GM12891 (cell line): ENCODE measurements around the gene PCIF1.

Experiments used
- DNase-seq: peaks from one replicate; pipeline ENCODE4 v3.0.0; 2011; ENCODE audit warnings: low spot score; ENCODE audit not compliant: insufficient read length
- FAIRE-seq: peaks from 2 replicates; lab custom pipeline; 2011; peaks lifted over from hg19 to GRCh38; lab: Jason Lieb, UNC
- PAX5 ChIP-seq: IDR thresholded peaks from 2 replicates; pipeline ENCODE4 v1.6.1; 2011; ENCODE audit warnings: low read length, moderate library complexity, mild to moderate bottlenecking; ENCODE audit not compliant: insufficient read depth, severe bottlenecking
- POLR2A ChIP-seq: IDR thresholded peaks from 2 replicates; pipeline ENCODE4 v1.6.1; 2011; ENCODE audit warnings: low read depth, low read length, control low read depth
- POLR2AphosphoS5 ChIP-seq: IDR thresholded peaks from 2 replicates; pipeline ENCODE4 v1.6.1; 2011; ENCODE audit warnings: low read depth, low read length, control low read depth
- POU2F2 ChIP-seq: IDR thresholded peaks from 2 replicates; pipeline ENCODE4 v1.6.1; 2011; ENCODE audit warnings: low read depth, mild to moderate bottlenecking, control low read depth, low read length, moderate library complexity
- SPI1 ChIP-seq: IDR thresholded peaks from 2 replicates; pipeline ENCODE4 v1.6.1; 2011; ENCODE audit warnings: low read depth, low read length, control low read depth
- TAF1 ChIP-seq: IDR thresholded peaks from 2 replicates; pipeline ENCODE4 v1.6.1; 2011; ENCODE audit warnings: low read depth, low read length, control low read depth

PCIF1 gene

DNA sequence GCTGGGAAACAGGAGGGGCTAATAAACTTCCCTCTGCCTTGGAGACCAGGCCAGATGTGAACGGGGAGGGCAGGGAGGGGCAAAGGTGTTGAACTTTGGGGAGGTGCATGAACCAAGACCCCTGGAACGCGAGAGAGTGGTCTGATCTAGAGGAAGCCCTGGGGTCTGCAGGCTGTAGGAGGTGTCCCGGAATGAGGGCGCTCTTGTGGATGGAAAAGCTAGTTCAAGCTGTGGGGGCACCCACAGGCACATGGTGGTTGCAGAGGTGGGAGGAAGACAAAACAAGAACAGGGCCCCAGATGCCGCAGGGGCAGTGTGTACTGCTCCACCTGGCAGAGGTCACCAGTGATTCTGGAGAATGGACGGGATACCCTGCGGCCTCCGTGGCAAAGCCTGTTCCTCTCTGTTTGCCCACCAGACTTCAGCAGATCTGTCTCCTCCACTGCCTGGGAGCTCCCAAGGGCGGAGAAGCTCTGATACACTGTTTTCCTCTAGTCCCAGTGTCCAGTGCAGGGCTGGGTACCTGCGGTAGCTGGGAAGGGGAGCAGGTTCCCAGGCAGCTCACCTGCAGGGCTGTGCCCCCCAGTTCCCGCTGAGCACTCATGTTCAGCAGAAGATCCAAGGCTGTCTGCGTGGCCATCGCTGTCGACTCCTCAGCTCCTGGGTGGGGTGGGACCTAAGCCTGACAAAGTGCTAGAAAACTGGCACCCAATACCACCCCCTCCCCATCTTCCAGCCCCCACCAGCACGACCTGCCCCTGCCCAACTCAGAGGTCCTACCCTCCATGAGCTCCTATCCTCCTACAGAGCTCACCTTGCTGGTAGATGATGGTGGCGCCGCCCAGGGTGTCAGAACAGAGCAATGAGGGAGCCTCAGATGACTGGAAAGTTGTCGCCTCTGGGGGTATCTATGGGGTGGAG is 22.8 kb downstream of the PCIF1 start:
- TF ChIP-seq POU2F2 (no peak), SPI1 (no peak), POLR2A (no peak)
- FAIRE-seq, result no peak
- DNase-seq, result no peak

DNA sequence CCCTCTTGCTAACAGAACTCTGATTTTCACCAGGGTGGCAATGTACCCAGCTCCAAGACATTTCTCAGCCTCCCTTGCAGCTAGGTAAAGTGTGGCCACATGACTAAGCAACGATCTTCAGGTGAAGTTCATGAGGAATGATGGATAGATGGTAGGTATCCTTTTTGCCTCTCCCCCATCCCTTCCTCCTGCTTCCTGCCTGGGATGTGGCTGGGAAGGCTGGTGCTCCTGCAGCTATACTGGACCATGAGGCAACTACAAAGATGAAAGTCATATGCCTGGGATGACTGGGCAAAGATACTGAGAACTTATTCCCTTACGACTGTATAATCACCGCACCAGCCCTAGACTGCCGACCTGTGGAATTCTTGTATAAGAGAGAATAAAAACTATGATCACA is 24.1 kb downstream of the PCIF1 start:
- FAIRE-seq, result no peak

DNA sequence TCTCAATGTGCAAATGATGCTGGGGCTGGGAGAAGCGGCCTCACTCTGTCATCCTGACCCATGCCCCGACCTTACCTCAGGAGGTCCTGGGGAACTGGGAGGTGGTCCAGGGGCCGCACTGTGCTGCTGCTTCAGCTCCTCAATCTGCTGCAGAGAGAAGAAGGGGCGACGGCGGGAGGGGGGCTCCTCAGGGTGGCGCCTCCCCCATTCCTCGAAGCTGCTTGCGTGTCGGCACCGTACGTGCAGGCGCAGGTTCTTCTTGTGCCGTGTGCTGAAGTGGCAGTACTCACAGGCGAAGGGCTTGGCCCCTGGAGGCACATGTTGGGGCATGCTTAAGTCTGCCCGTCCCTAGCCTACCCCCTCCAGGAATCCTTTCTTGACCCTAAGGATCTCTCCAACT is 24.6 kb downstream of the PCIF1 start:
- FAIRE-seq (no peak), DNase-seq (no peak)

More for the DNA sequence above, 24.1 kb downstream of the PCIF1 start:
- TF ChIP-seq POLR2A (no peak), TAF1 (no peak), POU2F2 (no peak), SPI1 (no peak), PAX5 (no peak), POLR2AphosphoS5 (no peak)
- no peak for DNase-seq

DNA sequence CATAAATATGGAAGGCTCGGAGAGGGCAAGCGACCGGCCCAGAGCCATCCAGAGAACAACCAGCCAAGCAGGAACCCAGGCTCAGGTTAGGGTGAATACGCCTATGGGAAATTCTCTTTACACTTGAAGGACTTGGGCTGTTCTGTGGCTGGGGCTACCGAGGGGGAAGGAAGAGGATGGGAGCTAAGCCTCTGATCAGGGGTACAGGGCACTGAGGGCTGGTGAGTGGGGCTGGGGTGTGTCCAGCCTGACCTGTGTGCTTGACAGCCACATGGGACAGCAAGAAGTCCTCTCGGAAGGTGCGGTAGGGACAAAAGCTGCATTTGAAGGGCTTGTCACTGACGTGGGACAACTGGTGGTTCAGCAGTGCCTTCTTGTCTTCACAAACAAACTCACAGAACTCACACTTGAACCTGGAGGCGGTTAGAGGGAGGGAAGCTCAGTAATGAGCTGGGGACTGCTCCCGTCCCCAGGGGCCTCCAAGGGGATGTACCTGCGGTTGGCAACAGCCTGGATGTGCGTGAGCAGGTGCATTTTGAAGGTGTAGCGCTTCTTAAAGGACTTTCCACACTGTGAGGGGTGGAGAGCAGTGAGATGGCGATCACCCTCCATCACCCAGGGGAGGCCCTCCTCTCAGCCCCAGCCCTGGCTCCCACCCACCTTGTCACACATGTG is 25.6 kb downstream of the PCIF1 start:
- no peak for FAIRE-seq
- no peak for TF ChIP-seq SPI1
- no peak for TF ChIP-seq TAF1
- TF ChIP-seq POU2F2, result 0 out of 2 replicates have a peak, but pooled peaks have one; percentile 37
- TF ChIP-seq PAX5, result no peak
- TF ChIP-seq POLR2AphosphoS5, result no peak; the same call in 1 of the 2 replicates
- TF ChIP-seq POLR2A, result 0 out of 2 replicates have a peak, but pooled peaks have one; percentile 42
- DNase-seq, result no peak

More for the DNA sequence above, 24.6 kb downstream of the PCIF1 start:
- no peak for TF ChIP-seq POU2F2

DNA sequence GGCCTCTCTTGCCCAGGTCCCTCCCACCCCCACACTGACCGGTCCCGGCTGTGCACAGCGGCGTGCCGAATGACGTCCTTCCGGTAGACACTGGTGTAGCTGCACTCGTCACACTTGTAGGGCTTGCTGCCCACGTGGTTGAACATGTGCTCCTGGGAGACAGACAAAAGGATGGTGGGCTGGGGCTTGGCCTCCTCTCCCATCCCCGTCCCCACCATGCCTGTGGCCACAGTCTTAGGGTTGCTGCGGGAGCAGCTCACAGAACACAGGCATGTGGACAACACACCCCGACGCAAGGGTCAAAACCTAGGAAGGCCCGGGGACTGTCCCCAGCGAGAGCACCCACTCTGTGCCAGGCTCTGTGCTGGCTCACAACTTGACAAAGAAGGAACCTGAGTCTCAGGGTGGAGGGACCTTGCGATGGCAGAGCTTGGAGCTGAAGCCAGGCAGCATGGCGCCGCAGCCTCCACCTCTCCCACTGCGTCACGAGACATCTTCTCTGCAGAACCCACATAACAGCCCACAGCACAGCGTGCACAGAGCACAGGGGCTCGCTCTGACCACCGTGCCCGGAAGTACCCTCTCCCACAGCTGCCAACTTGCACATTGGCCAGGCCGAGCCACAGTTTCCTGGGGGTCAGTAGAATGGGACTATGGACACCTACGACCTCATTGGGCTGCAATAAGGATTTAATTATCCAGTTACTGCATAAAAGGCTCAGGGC is 27.7 kb downstream of the PCIF1 start:
- no peak for DNase-seq
- no peak for TF ChIP-seq POLR2AphosphoS5
- no peak for TF ChIP-seq POU2F2
- no peak for TF ChIP-seq PAX5
- no peak for TF ChIP-seq SPI1
- TF ChIP-seq POLR2A, result no peak; the same call in 1 of the 2 replicates
- no peak for TF ChIP-seq TAF1
- no peak for FAIRE-seq

DNA sequence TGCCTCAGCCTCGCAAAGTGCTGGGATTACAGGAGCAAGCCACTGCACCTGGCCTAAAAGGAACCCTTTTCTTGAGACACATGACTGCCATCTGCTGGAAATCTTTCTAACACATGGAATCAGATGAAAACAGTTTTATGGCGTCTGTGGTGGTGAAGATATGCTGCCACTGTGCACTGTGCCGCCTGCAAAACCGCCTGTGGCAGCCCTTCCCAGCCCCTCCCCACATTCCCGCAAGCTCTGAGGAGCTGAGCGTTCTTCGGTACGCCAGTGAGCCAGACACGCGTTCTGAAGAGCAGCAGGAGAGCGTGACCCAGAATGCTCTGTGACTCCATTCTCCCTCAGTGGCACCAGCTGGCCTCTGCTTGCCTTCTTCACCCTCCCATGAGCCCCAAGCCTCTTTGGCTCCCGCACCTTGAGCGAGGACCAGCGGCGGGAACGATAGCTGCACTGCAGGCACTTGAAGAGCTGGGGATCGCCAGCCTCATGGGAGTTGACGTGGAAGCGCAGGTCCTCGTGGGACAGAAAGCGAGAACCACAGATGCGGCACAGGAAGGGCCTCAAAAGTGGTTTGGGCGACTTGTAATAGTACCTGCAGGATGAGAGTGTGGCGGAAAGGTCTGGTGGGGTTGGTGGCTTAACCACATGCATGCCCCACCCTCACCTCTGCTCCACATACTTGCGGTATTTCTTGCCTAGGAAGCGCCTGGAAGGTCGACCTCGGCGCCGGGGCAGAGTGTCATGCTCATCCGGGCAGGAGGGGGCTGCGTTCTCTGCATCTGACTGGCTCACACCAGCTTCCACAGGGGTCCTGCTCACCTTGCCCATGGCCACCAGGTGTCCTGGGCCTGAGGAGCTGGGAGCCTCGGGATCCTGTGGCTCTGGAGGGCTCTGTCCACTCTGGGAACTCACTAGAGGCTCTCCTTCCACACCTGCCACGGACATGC is 28.8 kb downstream of the PCIF1 start:
- FAIRE-seq, result no peak
- TF ChIP-seq TAF1 (no peak), SPI1 (no peak), PAX5 (no peak), POLR2A (no peak), POU2F2 (no peak), POLR2AphosphoS5 (no peak; the same call in 1 of the 2 replicates)
- DNase-seq, result no peak

DNA sequence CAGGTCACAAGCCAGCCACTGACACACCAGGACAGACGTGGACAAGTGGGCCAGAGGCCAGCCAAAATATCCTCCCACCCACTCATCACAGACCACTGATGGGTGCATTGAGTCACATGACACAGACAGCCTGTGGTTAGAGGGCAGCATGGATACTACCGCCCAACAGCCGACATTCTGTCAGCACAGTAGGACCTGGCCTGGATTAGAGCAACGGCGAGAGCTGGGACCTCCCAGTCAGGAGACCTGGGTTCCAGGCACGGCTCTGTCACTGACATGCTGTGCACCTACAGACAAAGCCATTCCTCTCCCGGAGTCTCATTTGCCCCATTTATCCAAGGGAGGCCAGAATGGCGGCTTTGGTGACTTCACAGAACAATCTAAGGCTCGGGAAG is 29.5 kb downstream of the PCIF1 start:
- TF ChIP-seq POLR2A (no peak), TAF1 (no peak), PAX5 (no peak), POU2F2 (no peak), POLR2AphosphoS5 (no peak), SPI1 (no peak)
- no peak for DNase-seq
- FAIRE-seq, result no peak

DNA sequence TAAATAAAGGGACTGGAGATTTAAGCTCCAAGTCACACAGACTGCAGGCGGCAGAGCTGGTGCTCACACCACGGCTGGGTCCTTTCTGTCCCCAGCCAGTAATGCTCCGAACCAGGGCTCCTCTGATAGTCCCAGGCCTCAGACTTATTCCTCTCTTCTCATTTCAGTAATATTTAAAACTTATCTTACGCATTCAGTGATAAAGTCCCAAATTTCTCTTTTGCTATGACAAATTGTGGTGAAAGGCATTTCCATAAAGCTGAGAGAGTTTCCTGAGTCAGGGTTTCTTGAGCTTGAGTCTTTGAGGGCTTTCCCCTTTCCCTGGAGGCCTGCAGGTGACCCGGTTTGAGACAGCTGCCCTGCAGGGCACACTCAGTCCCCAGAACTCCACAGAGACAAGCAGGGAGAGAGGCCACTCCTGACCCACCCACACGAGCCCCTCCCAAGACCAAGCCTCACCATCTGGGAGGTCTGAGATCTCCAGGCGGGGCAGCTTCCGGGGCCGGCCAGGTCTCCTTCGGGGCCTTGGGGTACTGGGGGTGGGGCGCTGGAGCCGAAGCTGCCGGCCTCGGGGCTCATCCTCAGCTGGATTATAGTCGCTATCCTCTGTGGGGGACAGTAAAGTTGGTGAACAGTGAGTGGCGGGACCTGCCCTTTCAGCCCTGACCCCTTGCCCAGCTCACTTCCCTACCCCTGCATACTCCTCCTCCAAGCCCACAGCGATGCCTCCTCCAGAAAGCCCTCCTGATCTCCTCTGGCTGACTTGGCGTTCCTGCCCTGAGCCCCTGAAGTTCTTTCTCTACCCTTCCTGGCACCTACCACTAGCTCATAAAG is 30.9 kb downstream of the PCIF1 start:
- FAIRE-seq (no peak), DNase-seq (no peak)
- peak; percentile 77; the same call in 1 of the 2 replicates for TF ChIP-seq POU2F2
- TF ChIP-seq POLR2A, result no peak
